SU-DHL-6 (cell line): Measurements from ENCODE around the gene MYRFL.

ENCODE experiments used
- H2AFZ ChIP-seq: fragments of 200-600 bp; sonication (generic); 2 replicates; pipeline ENCODE4 v1.6.1; 2014; ENCODE audit warnings: low read depth, mild to moderate bottlenecking, moderate library complexity, mixed read lengths, antibody characterized with exemption, low read length; ENCODE audit not compliant: severe bottlenecking
- H3F3A ChIP-seq: fragments of 200-600 bp; shearing (Covaris generic); 2 replicates; pipeline ENCODE4 v1.6.0; 2016; ENCODE audit warnings: antibody characterized with exemption, mild to moderate bottlenecking; ENCODE audit not compliant: insufficient read depth
- H3K27ac ChIP-seq: fragments of 200-600 bp; sonication (generic); 2 replicates; pipeline ENCODE4 v1.5.1; 2016; ENCODE audit warnings: low read depth, mild to moderate bottlenecking, low read length, moderate library complexity, mixed read lengths
- H3K27me3 ChIP-seq: fragments of 200-600 bp; sonication (generic), shearing (Covaris generic); 2 replicates; pipeline ENCODE4 v1.6.0; 2014; ENCODE audit warnings: mild to moderate bottlenecking, low read length
- H3K36me3 ChIP-seq: fragments of 200-600 bp; sonication (generic); 2 replicates; pipeline ENCODE4 v1.6.1; 2014; ENCODE audit warnings: mild to moderate bottlenecking, low read length, mixed read lengths
- H3K4me2 ChIP-seq: fragments of 300-600, 200-600 bp; shearing (Covaris generic), sonication (generic); 2 replicates; pipeline ENCODE4 v1.6.0; 2014; ENCODE audit warnings: low read length, low read depth, mild to moderate bottlenecking; ENCODE audit not compliant: poor library complexity, severe bottlenecking
- H3K4me3 ChIP-seq: fragments of 200-600 bp; sonication (generic); 2 replicates; pipeline ENCODE4 v1.5.1; 2014; ENCODE audit warnings: antibody characterized with exemption, low read length, mild to moderate bottlenecking, mixed read lengths; ENCODE audit not compliant: insufficient read depth, poor library complexity, severe bottlenecking
- H3K79me2 ChIP-seq: fragments of 200-600 bp; sonication (generic); 2 replicates; pipeline ENCODE4 v1.6.1; 2014; ENCODE audit warnings: mild to moderate bottlenecking, low read length, moderate library complexity; ENCODE audit not compliant: insufficient read depth
- H3K9ac ChIP-seq: fragments of 200-600 bp; sonication (generic); 2 replicates; pipeline ENCODE4 v1.7.0; 2014; ENCODE audit warnings: mild to moderate bottlenecking, low read length
- H3K9me2 ChIP-seq: fragments of 200-600 bp; sonication (generic); replicated peaks from 2 replicates; pipeline ENCODE4 v1.6.1; 2014; ENCODE audit warnings: low read length; ENCODE audit not compliant: insufficient read depth
- H3K9me3 ChIP-seq: fragments of 200-600 bp; sonication (generic); 2 replicates; pipeline ENCODE4 v1.6.1; 2014; ENCODE audit warnings: low read length, mixed read lengths; ENCODE audit not compliant: insufficient read depth
- H4K20me1 ChIP-seq: fragments of 200-600 bp; sonication (generic); 2 replicates; pipeline ENCODE4 v1.6.1; 2014; ENCODE audit warnings: low read depth, mild to moderate bottlenecking, antibody characterized with exemption, low read length, moderate library complexity, mixed read lengths
- CTCF ChIP-seq: fragments of 200-600 bp; sonication (generic); IDR thresholded peaks from one replicate; pipeline ENCODE4 v1.5.1; 2017; ENCODE audit warnings: antibody characterized with exemption, mild to moderate bottlenecking, low read length, moderate library complexity; ENCODE audit not compliant: insufficient read depth, poor library complexity, severe bottlenecking
- EZH2phosphoT487 ChIP-seq: fragments of 200-600 bp; sonication (generic), shearing (Covaris generic); conservative IDR thresholded peaks from 2 replicates; pipeline ENCODE4 v1.6.1; 2018; ENCODE audit warnings: mild to moderate bottlenecking, antibody characterized with exemption, low read length, moderate library complexity, mixed read lengths

The MYRFL gene

GRCh38 chr12:69898236-69898635, 73.2 kb downstream of the MYRFL start:
- Histone ChIP-seq H2AFZ (no peak overlapping the region), H3K9me3 (no peaks in the 10 kb centered on the region), H3K27ac (no peak overlapping the region), H3K27me3 (no peaks in the 10 kb centered on the region), H3F3A (no peaks in the 10 kb centered on the region; the same call in 1 of the 2 replicates), H3K4me3 (no peak overlapping the region), H3K9ac (no peak overlapping the region), H3K9me2 (no peaks in the 10 kb centered on the region), H3K79me2 (no peaks in the 10 kb centered on the region), H4K20me1 (no peaks in the 10 kb centered on the region), H3K36me3 (no peaks in the 10 kb centered on the region), H3K4me2 (no peak overlapping the region)
- no peak for TF ChIP-seq EZH2phosphoT487
- TF ChIP-seq CTCF, result no peak

GRCh38 chr12:69900720-69901131, 75.7 kb downstream of the MYRFL start:
- Histone ChIP-seq H3K9ac (no peak overlapping the region), H3K36me3 (no peaks in the 10 kb centered on the region), H3F3A (peaks cover 17% of the 10 kb centered on the region), H3K4me3 (no peak overlapping the region), H3K27ac (peak overlapping the region; percentile 33; the same call in 1 of the 2 replicates), H4K20me1 (no peaks in the 10 kb centered on the region), H3K79me2 (no peaks in the 10 kb centered on the region), H2AFZ (no peak overlapping the region), H3K4me2 (peak overlapping the region; percentile 37), H3K27me3 (no peaks in the 10 kb centered on the region), H3K9me2 (no peaks in the 10 kb centered on the region), H3K9me3 (no peaks in the 10 kb centered on the region)
- TF ChIP-seq CTCF (peak; percentile 82), EZH2phosphoT487 (no peak)

GRCh38 chr12:69901221-69901905, 76.3 kb downstream of the MYRFL start:
- Histone ChIP-seq H3K9ac (no peak overlapping the region), H3K4me2 (peak overlapping the region; percentile 37), H3K9me2 (no peaks in the 10 kb centered on the region), H2AFZ (no peak overlapping the region), H3K27ac (peak overlapping the region; percentile 33; the same call in 1 of the 2 replicates), H3F3A (peaks cover 23% of the 10 kb centered on the region), H3K27me3 (no peaks in the 10 kb centered on the region), H3K9me3 (no peaks in the 10 kb centered on the region), H4K20me1 (no peaks in the 10 kb centered on the region), H3K4me3 (no peak overlapping the region), H3K36me3 (no peaks in the 10 kb centered on the region), H3K79me2 (no peaks in the 10 kb centered on the region)
- TF ChIP-seq EZH2phosphoT487, result no peak
- no peak for TF ChIP-seq CTCF
